ENCODE results near the gene JAKMIP3. TPM values are rescaled to one million over a fixed set of nuclear protein-coding genes. Genes with fewer than 3 reads are reported as not detected.

The JAKMIP3 gene
- total RNA-seq, 1 experiment from 2014 or later: 0.17 TPM

DNA sequence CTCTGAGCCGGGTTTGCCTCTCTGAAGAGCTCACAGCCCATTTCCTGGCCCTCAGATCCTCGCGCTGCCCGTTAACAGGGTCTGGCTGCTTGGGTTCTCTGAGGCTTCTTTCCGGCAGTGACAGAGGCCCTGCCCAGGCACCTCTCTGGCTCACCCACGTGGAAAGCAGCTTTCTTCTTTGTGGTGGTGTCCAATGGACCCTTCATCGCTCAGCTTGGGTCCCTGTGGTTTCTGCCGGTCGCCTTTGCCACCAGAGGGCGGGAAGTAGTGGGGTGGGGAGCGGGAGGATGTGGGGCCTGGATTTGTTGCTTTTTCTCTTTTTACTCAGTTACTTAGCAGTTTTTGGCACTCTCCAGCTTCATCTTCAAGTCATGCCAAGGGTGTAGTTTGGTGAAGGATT, 15.6 kb upstream of the JAKMIP3 start:
- RAD21 ChIA-PET (ENCODE audit: low non-redundant PET in 1 of 2, low total read pairs in 2 of 2, uncharacterized antibody in 2 of 2, unreplicated experiment in 2 of 2): no interaction called here
- Histone ChIP-seq H2AFZ (ENCODE audit: low read depth, low read length, poor library complexity, severe bottlenecking) (no peak overlapping the region), H3K9me3 (ENCODE audit: control insufficient read depth in 1 of 2, insufficient read depth in 1 of 2, low read depth in 1 of 2, low read length in 2 of 2) (no peaks in the 10 kb centered on the region), H3K9ac (ENCODE audit: low read length) (no peak overlapping the region), H3K27ac (ENCODE audit: low read depth, low read length) (no peak overlapping the region), H3K27me3 (ENCODE audit: insufficient read depth, low read length) (no peaks in the 10 kb centered on the region), H3K79me2 (ENCODE audit: insufficient read depth, low read length) (no peaks in the 10 kb centered on the region), H3K9me2 (ENCODE audit: insufficient read depth) (no peaks in the 10 kb centered on the region), H3K36me3 (ENCODE audit: control insufficient read depth in 1 of 2, insufficient read depth in 2 of 2, low read length in 2 of 2) (no peaks in the 10 kb centered on the region), H4K20me1 (ENCODE audit: insufficient read depth) (no peaks in the 10 kb centered on the region), H3K4me1 (ENCODE audit: control insufficient read depth in 1 of 2, insufficient read depth in 2 of 2, low read length in 2 of 2) (no peaks in the 10 kb centered on the region), H3K4me3 (replicated peaks in 1 of 2; ENCODE audit: low read depth in 1 of 2, low read length in 2 of 2) (no peak overlapping the region), H3K4me2 (ENCODE audit: low read length) (no peak overlapping the region)
- no TSS peak for BruUV-seq (replicated peaks)
- CTCF ChIA-PET: no interaction called here
- POLR2A ChIA-PET: no interaction called here
- intact Hi-C loops (cut with micrococcal nuclease): no loop called here
- TF ChIP-seq, protein P1, sequence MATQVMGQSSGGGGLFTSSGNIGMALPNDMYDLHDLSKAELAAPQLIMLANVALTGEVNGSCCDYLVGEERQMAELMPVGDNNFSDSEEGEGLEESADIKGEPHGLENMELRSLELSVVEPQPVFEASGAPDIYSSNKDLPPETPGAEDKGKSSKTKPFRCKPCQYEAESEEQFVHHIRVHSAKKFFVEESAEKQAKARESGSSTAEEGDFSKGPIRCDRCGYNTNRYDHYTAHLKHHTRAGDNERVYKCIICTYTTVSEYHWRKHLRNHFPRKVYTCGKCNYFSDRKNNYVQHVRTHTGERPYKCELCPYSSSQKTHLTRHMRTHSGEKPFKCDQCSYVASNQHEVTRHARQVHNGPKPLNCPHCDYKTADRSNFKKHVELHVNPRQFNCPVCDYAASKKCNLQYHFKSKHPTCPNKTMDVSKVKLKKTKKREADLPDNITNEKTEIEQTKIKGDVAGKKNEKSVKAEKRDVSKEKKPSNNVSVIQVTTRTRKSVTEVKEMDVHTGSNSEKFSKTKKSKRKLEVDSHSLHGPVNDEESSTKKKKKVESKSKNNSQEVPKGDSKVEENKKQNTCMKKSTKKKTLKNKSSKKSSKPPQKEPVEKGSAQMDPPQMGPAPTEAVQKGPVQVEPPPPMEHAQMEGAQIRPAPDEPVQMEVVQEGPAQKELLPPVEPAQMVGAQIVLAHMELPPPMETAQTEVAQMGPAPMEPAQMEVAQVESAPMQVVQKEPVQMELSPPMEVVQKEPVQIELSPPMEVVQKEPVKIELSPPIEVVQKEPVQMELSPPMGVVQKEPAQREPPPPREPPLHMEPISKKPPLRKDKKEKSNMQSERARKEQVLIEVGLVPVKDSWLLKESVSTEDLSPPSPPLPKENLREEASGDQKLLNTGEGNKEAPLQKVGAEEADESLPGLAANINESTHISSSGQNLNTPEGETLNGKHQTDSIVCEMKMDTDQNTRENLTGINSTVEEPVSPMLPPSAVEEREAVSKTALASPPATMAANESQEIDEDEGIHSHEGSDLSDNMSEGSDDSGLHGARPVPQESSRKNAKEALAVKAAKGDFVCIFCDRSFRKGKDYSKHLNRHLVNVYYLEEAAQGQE (IDR thresholded peaks at IDR 0.05; ENCODE audit: low read depth): no peak
- no peak for TF ChIP-seq POLR2AphosphoS5 (IDR thresholded peaks at IDR 0.05; ENCODE audit: low read depth, low read length)
- TF ChIP-seq, protein P2, sequence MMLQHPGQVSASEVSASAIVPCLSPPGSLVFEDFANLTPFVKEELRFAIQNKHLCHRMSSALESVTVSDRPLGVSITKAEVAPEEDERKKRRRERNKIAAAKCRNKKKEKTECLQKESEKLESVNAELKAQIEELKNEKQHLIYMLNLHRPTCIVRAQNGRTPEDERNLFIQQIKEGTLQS (IDR thresholded peaks at IDR 0.05): no peak
- ATAC-seq (no peak), DNase-seq (ENCODE audit: low read depth, low spot score) (no peak)

DNA sequence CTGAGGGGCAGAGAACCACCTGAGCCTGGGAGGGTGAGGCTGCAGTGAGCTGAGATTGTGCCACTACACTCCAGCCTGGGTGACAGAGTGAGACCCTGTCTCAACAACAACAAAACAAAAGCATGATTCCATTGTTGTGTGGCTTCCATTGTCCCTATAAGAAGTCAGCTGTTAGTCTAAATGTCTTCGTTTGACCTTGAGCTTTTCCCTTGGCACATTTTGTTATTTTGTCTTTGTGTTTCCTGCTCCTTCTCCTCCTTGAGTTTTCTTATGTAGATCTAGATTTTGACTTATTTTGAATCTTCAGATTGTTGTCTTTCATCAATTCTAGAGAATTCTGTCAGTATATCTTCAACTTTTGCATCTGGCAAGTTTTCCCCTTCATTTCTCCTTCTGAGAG, 13.6 kb upstream of the JAKMIP3 start:
- Histone ChIP-seq H2AFZ (ENCODE audit: low read depth, low read length, poor library complexity, severe bottlenecking) (no peak overlapping the region), H3K9ac (ENCODE audit: low read length) (no peak overlapping the region), H3K4me1 (ENCODE audit: control insufficient read depth in 1 of 2, insufficient read depth in 2 of 2, low read length in 2 of 2) (no peaks in the 10 kb centered on the region), H3K9me2 (ENCODE audit: insufficient read depth) (no peaks in the 10 kb centered on the region), H3K4me2 (ENCODE audit: low read length) (no peak overlapping the region), H3K4me3 (replicated peaks in 1 of 2; ENCODE audit: low read depth in 1 of 2, low read length in 2 of 2) (no peak overlapping the region), H3K27me3 (ENCODE audit: insufficient read depth, low read length) (no peaks in the 10 kb centered on the region), H4K20me1 (ENCODE audit: insufficient read depth) (no peaks in the 10 kb centered on the region), H3K27ac (ENCODE audit: low read depth, low read length) (no peak overlapping the region), H3K9me3 (ENCODE audit: control insufficient read depth in 1 of 2, insufficient read depth in 1 of 2, low read depth in 1 of 2, low read length in 2 of 2) (no peaks in the 10 kb centered on the region), H3K79me2 (ENCODE audit: insufficient read depth, low read length) (no peaks in the 10 kb centered on the region), H3K36me3 (ENCODE audit: control insufficient read depth in 1 of 2, insufficient read depth in 2 of 2, low read length in 2 of 2) (no peaks in the 10 kb centered on the region)
- BruUV-seq (replicated peaks): no TSS peak
- POLR2A ChIA-PET: no interaction called here
- no peak for ATAC-seq
- intact Hi-C loops (cut with micrococcal nuclease): no loop called here
- CTCF ChIA-PET: no interaction called here
- DNase-seq (ENCODE audit: low read depth, low spot score): no peak
- TF ChIP-seq CBX3 (IDR thresholded peaks at IDR 0.05; ENCODE audit: low read depth) (peak; percentile 91; the same call in 1 of the 2 replicates), EZH2 (IDR thresholded peaks at IDR 0.05) (no peak)
- RAD21 ChIA-PET (ENCODE audit: low non-redundant PET in 1 of 2, low total read pairs in 2 of 2, uncharacterized antibody in 2 of 2, unreplicated experiment in 2 of 2): no interaction called here
